Heart left ventricle (tissue), 13 donors: ENCODE measurements around the gene LMNTD2.

Experiments
- CTCF ChIP-seq, 12 donors: fragments of 200-600 bp; sonication (generic) in 4 of 12; IDR thresholded peaks; one replicate each; pipeline versions ENCODE4 v1.5.0 to v1.8.0; 2018 to 2022; ENCODE audit warnings: antibody characterized with exemption in 12 of 12, mild to moderate bottlenecking in 5 of 12
- POLR2A ChIP-seq, 2 donors: fragments of 450-650 bp; IDR thresholded peaks; one replicate each; pipeline ENCODE4 v1.6.1; 2017; ENCODE audit warnings: antibody characterized with exemption in 2 of 2, mild to moderate bottlenecking in 2 of 2, moderate library complexity in 2 of 2
- donor health status: ischemic (EF 13 %, LVEDD 7.1; RV severe dilation, severe dysfunction).
- donor health status: DM: no; HTN: yes; CAD: no.
- donor health status: DM: no; HTN: no; CAD: no.
- donor health status: ischemic (EF 25% LVEDD 6.9; RV normal size, moderate dysfunction).
- donor health status: ischemic (EF 25% LVEDD 5.7; RV mildly dilated, moderate dysfunction).
- donor health status: ischemic (EF 35%, LVEDD 5.7; RV mildly dilated, moderate dysfunction).
- donor health status: nonischemic (EF 11% LVEDD 7.7; RV severe dilation, severe dysfunction).
- donor health status: DM: yes; HTN: yes; CAD: no.
- donor health status: PGD.
- donor health status: ischemic (EF 29% LVEDD 5.4; RV normal size, mild dysfunction).
- donor health status: nonischemic (EF 23%, LVEDD 6.1; RV moderate dilation, normal function).

GRCh38 chr11:540583-541432 is 19.7 kb downstream of the LMNTD2 start:
- no peak for TF ChIP-seq CTCF (IDR thresholded peaks at IDR 0.05)
- no peak for TF ChIP-seq POLR2A (IDR thresholded peaks at IDR 0.05)
